Measurements from ENCODE around the gene CRYZL1. TPM values are rescaled to one million over a fixed set of nuclear protein-coding genes. Genes with fewer than 3 reads are reported as not detected.

The CRYZL1 gene
- total and polyA plus RNA-seq, 2 of the 8 experiments (the other 6 are each of a cell fraction or from before 2014, with no cell fraction given): 15.6 to 15.8 TPM

DNA sequence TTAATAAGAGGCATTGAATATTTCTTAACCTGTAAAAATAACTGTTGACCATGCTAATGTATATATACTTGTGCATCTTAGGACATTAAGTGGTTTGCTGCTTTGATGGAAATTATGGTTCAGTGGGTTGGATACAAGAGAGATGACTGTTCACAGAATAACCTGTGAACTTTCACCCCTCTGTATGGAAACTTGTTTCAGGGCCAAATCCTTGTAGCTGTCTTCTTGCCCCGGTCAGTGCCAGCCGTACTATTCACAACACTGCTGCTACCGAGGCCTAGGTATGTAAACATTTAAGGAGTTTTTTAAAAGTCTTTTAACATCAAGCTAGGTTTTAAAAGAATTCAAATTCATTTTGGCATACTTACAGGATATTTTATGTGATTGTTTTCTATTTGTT, 69.2 kb downstream of the CRYZL1 start:
- 94% methylated on average over 3 of the region's 3 CpGs; no CpG with 5 or more reads in 1 of the 2 experiments for WGBS, 2 experiments (ENCODE audit: extremely low coverage in 1 of 2, insufficient coverage in 1 of 2, insufficient read length in 1 of 2, insufficient replicate concordance in 2 of 2, low coverage in 1 of 2, low lambda C conversion rate in 2 of 2, missing lambda C conversion rate in 1 of 2)
- no peak overlapping the region for H2BK20ac ChIP-seq (ENCODE audit: low read length)
- no peak overlapping the region for H2BK15ac ChIP-seq (ENCODE audit: low read length)
- peaks cover 0 to 4% of the 10 kb centered on the region in 2 experiments; a peak in 1 of 4 replicates for H3K79me2 ChIP-seq (ENCODE audit: control insufficient read depth in 1 of 2, insufficient read depth in 2 of 2, low read length in 2 of 2)
- no peaks in the 10 kb centered on the region for H3K79me1 ChIP-seq (ENCODE audit: low read depth, low read length)
- peaks cover 24 to 96% (median 51%) of the 10 kb centered on the region in 4 experiments for H3K36me3 ChIP-seq (ENCODE audit: control insufficient read depth in 2 of 4, insufficient read depth in 4 of 4, low read length in 3 of 4)
- no peak overlapping the region for H3K27ac ChIP-seq (ENCODE audit: low read depth, low read length)
- no peak overlapping the region for H3K4me3 ChIP-seq (ENCODE audit: extremely low read depth in 1 of 4, insufficient read depth in 2 of 4, low read depth in 3 of 4, low read length in 4 of 4)
- H2BK120ac ChIP-seq (replicated peaks; ENCODE audit: low read depth, low read length): no peak overlapping the region
- H4K8ac ChIP-seq (ENCODE audit: extremely low read depth, insufficient read depth, low read length): no peak overlapping the region; the same call in 1 of the 2 replicates
- H3K23me2 ChIP-seq (ENCODE audit: low read depth, low read length): no peaks in the 10 kb centered on the region
- H4K5ac ChIP-seq (ENCODE audit: insufficient read length, low read depth, low read length): no peak overlapping the region
- H3K4me1 ChIP-seq (replicated peaks in 1 of 4; ENCODE audit: control insufficient read depth in 3 of 4, insufficient read depth in 4 of 4, low read length in 3 of 4): no peaks in the 10 kb centered on the region
- no peaks in the 10 kb centered on the region for H3K27me3 ChIP-seq (replicated peaks in 1 of 4; ENCODE audit: control insufficient read depth in 3 of 4, extremely low read depth in 1 of 4, insufficient read depth in 3 of 4, low read length in 3 of 4)
- no peak overlapping the region for H3K23ac ChIP-seq (ENCODE audit: insufficient read length)
- no peak overlapping the region for H2BK5ac ChIP-seq (ENCODE audit: low read depth, low read length)
- H3K4ac ChIP-seq (replicated peaks; ENCODE audit: insufficient read length, low read depth, low read length): no peak overlapping the region
- no peak overlapping the region for H2BK12ac ChIP-seq (ENCODE audit: low read depth, low read length)
- H3K56ac ChIP-seq (replicated peaks; ENCODE audit: insufficient read length, low read depth, low read length): no peak overlapping the region
- no peak overlapping the region for H3K9ac ChIP-seq (replicated peaks in 1 of 4; ENCODE audit: extremely low read depth in 1 of 4, low read depth in 3 of 4, low read length in 3 of 4)
- no peaks in the 10 kb centered on the region for H3K9me3 ChIP-seq (ENCODE audit: insufficient read depth in 2 of 2, low read depth in 1 of 2, low read length in 1 of 2)
- FAIRE-seq: no peak
- ChIA-PET CTCF (ENCODE audit: partially characterized antibody) (interaction anchor here (0.7 to 3.6 kb wide), 2 partner anchors 34 to 231 kb away, joined by 3 to 18 read pairs; no protein-coding TSS in a partner anchor), POLR2A (ENCODE audit: partially characterized antibody) (interaction anchor here (1.1 to 1.3 kb wide), 3 partner anchors 10 to 72 kb away, joined by 3 to 8 read pairs (median 4); partner anchors contain the start of gene SON)
- no peak overlapping the region for H3K18ac ChIP-seq (ENCODE audit: extremely low read depth, low read length)
- no peak overlapping the region for H3K14ac ChIP-seq (ENCODE audit: insufficient read length)
- TF ChIP-seq POLR2A (IDR thresholded peaks at IDR 0.05; ENCODE audit: control extremely low read depth in 1 of 2, low read depth in 2 of 2, low read length in 2 of 2): no peak
- TF ChIP-seq BACH1 (IDR thresholded peaks at IDR 0.05; ENCODE audit: low read length): no peak
- TF ChIP-seq TEAD4 (IDR thresholded peaks at IDR 0.05; ENCODE audit: low read depth, low read length): no peak
- TF ChIP-seq HDAC6 (IDR thresholded peaks at IDR 0.05; ENCODE audit: low read depth, low read length): no peak
- TF ChIP-seq, protein P1, sequence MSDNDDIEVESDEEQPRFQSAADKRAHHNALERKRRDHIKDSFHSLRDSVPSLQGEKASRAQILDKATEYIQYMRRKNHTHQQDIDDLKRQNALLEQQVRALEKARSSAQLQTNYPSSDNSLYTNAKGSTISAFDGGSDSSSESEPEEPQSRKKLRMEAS (IDR thresholded peaks at IDR 0.05): no peak
- no peak for TF ChIP-seq SP2 (IDR thresholded peaks at IDR 0.05; ENCODE audit: low read length)
- no peak for TF ChIP-seq CEBPB (IDR thresholded peaks at IDR 0.05; ENCODE audit: low read depth, low read length)
- H2AFZ ChIP-seq (ENCODE audit: low read length): no peak overlapping the region
- no peak for DNase-seq (ENCODE audit: low read depth in 1 of 2, low spot score in 2 of 2)
- no peak overlapping the region for H3K4me2 ChIP-seq (ENCODE audit: insufficient read depth in 1 of 2, low read depth in 2 of 2, low read length in 2 of 2)
- H4K20me1 ChIP-seq (replicated peaks in 1 of 2; ENCODE audit: control insufficient read depth in 1 of 2, insufficient read depth in 2 of 2, low read length in 2 of 2): peaks cover 1 to 2% of the 10 kb centered on the region in 2 experiments
- no peak overlapping the region for H4K91ac ChIP-seq (replicated peaks; ENCODE audit: insufficient read length, low read length)
- no peak overlapping the region for H2AK5ac ChIP-seq (ENCODE audit: low read depth, low read length)

Measured in H1 (cell line).